Keratinocyte (primary cell): ENCODE measurements around the gene ZKSCAN1. TPM values are rescaled to one million over a fixed set of nuclear protein-coding genes. Genes with fewer than 3 reads are reported as not detected.
A peak's percentile ranks its signal among the peaks of the same experiment; 100 is the strongest.
"Not testable (repeated sequence)": the region's sequence is repeated elsewhere in the genome, so short reads cannot be mapped to it uniquely, and the experiment has no call there.

Experiments
- DNase-seq: peaks from one replicate; pipeline ENCODE4 v3.0.0-alpha.2; 2011; ENCODE audit warnings: low read depth, missing footprints, low spot score
- FAIRE-seq: peaks from 2 replicates; lab custom pipeline; 2011; peaks lifted over from hg19 to GRCh38; lab: Jason Lieb, UNC
- H2AFZ ChIP-seq: 2 replicates; pipeline ENCODE4 v1.6.0; 2012; ENCODE audit warnings: low read length, control low read depth, inconsistent platforms; ENCODE audit not compliant: control insufficient read depth
- H3K27ac ChIP-seq: 2 replicates; pipeline ENCODE4 v1.5.1; 2011; ENCODE audit warnings: low read length; ENCODE audit not compliant: control insufficient read depth, insufficient read depth
- H3K27me3 ChIP-seq: 3 replicates; pipeline ENCODE4 v1.6.0; 2011; ENCODE audit warnings: low read length; ENCODE audit not compliant: control insufficient read depth, insufficient read depth; ENCODE audit errors: extremely low read depth
- H3K36me3 ChIP-seq, 2 experiments: 2 replicates in 1 of 2; 3 replicates in 1 of 2; pipeline ENCODE4 v1.5.1; 2011; ENCODE audit warnings: low read length in 2 of 2, mild to moderate bottlenecking in 1 of 2; ENCODE audit not compliant: control insufficient read depth in 2 of 2, insufficient read depth in 2 of 2; ENCODE audit errors: extremely low read depth in 1 of 2
- H3K4me1 ChIP-seq: 3 replicates; pipeline ENCODE4 v1.5.1; 2011; ENCODE audit warnings: low read length; ENCODE audit not compliant: control insufficient read depth, insufficient read depth; ENCODE audit errors: extremely low read depth
- H3K4me2 ChIP-seq: 3 replicates; pipeline ENCODE4 v1.6.0; 2011; ENCODE audit warnings: low read depth, low read length; ENCODE audit not compliant: control insufficient read depth, insufficient read depth; ENCODE audit errors: extremely low read depth
- H3K4me3 ChIP-seq, 3 experiments: fragments of 200-600 bp in 1 of 3; sonication (generic) in 1 of 3; 2 replicates in 2 of 3; 3 replicates in 1 of 3; pipeline ENCODE4 v1.5.1; 2011 to 2016; ENCODE audit warnings: low read length in 3 of 3, mild to moderate bottlenecking in 3 of 3, control low read depth in 2 of 3, inconsistent platforms in 1 of 3, low read depth in 1 of 3, mixed read lengths in 1 of 3, mixed run types in 1 of 3, moderate library complexity in 1 of 3; ENCODE audit not compliant: control insufficient read depth in 2 of 3, insufficient read depth in 2 of 3; ENCODE audit errors: extremely low read depth in 1 of 3
- H3K79me2 ChIP-seq: 2 replicates; pipeline ENCODE4 v1.6.0; 2012; ENCODE audit warnings: low read length; ENCODE audit not compliant: control insufficient read depth, insufficient read depth
- H3K9ac ChIP-seq: 3 replicates; pipeline ENCODE4 v1.6.0; 2011; ENCODE audit warnings: low read length; ENCODE audit not compliant: control insufficient read depth, insufficient read depth; ENCODE audit errors: extremely low read depth
- H3K9me1 ChIP-seq: 3 replicates; pipeline ENCODE4 v1.6.0; 2011; ENCODE audit warnings: low read length; ENCODE audit not compliant: control insufficient read depth, insufficient read depth; ENCODE audit errors: extremely low read depth
- H3K9me3 ChIP-seq: 2 replicates; pipeline ENCODE4 v1.5.1; 2012; ENCODE audit warnings: low read depth, low read length; ENCODE audit not compliant: control insufficient read depth
- H4K20me1 ChIP-seq: 3 replicates; pipeline ENCODE4 v1.6.0; 2011; ENCODE audit warnings: low read length; ENCODE audit not compliant: control insufficient read depth, insufficient read depth; ENCODE audit errors: extremely low read depth
- CTCF ChIP-seq, 3 experiments: IDR thresholded peaks in 1 of 3; conservative IDR thresholded peaks in 1 of 3; optimal IDR thresholded peaks in 1 of 3; 2 replicates in 2 of 3; 3 replicates in 1 of 3; pipeline versions ENCODE3 to v1.5.1; 2011; ENCODE audit warnings: low read length in 3 of 3, mild to moderate bottlenecking in 3 of 3, moderate library complexity in 2 of 3, control low read depth in 1 of 3, inconsistent platforms in 1 of 3; ENCODE audit not compliant: insufficient read depth in 2 of 3; ENCODE audit errors: extremely low read depth in 1 of 3
- dilution Hi-C: fragments of 300-500 bp; cut with MboI; formaldehyde crosslinking; loops from one replicate; pipeline ENCODE4 v1.7.0; 2020; ENCODE audit warnings: low sequenced_read_pairs; ENCODE audit not compliant: extremely low pct_ligation_motif_present
- polyA plus RNA-seq, 5 experiments: library from polyadenylated mRNA; depleted of rRNA in 3 of 5; stranded (reverse) in 3 of 5; stranded (forward) in 1 of 5; unstranded in 1 of 5; fragments of >200 nt; gene quantifications; 1 replicate in 1 of 5; 2 replicates in 3 of 5; 3 replicates in 1 of 5; pipeline versions ENCODE4 v1.2.1 to v1.2.3, GENCODE V29; 2011 to 2012; ENCODE audit warnings: missing spikeins in 2 of 5, low read depth in 1 of 5, low replicate concordance in 1 of 5

The ZKSCAN1 gene
- polyA plus RNA-seq, 1 donor (not counting 4 experiments of a cell fraction or from before 2014, with no cell fraction given) = 24.7 TPM

GRCh38 chr7:99979814-99980225 lies 35.6 kb upstream of the ZKSCAN1 start:
- H3K27ac ChIP-seq, H3K4me2 ChIP-seq, DNase-seq, H3K4me1 ChIP-seq, H2AFZ ChIP-seq, H4K20me1 ChIP-seq, FAIRE-seq, H3K27me3 ChIP-seq, H3K9me3 ChIP-seq, H3K36me3 ChIP-seq, H3K79me2 ChIP-seq, H3K4me3 ChIP-seq, H3K9me1 ChIP-seq, H3K9ac ChIP-seq, dilution Hi-C loops: not testable (repeated sequence)
- TF ChIP-seq CTCF (optimal IDR thresholded peaks at IDR 0.05 in 1 of 3, IDR thresholded peaks at IDR 0.05 in 1 of 3, conservative IDR thresholded peaks at IDR 0.05 in 1 of 3; ENCODE audit: extremely low read depth in 1 of 3, insufficient read depth in 2 of 3, low read length in 3 of 3) = peak; percentile 43 to 55 (median 53)

GRCh38 chr7:99980448-99980872 lies 34.9 kb upstream of the ZKSCAN1 start:
- FAIRE-seq, H3K4me1 ChIP-seq, H3K27ac ChIP-seq, H4K20me1 ChIP-seq, H3K79me2 ChIP-seq, H3K4me3 ChIP-seq, H3K9me3 ChIP-seq, H3K9ac ChIP-seq, dilution Hi-C loops, H3K27me3 ChIP-seq, H3K4me2 ChIP-seq, DNase-seq, H2AFZ ChIP-seq, H3K9me1 ChIP-seq, H3K36me3 ChIP-seq: not testable (repeated sequence)

- H2AFZ ChIP-seq, H3K4me3 ChIP-seq, H3K9ac ChIP-seq, H3K27ac ChIP-seq, H3K27me3 ChIP-seq, H4K20me1 ChIP-seq, H3K9me3 ChIP-seq, H3K36me3 ChIP-seq, H3K4me1 ChIP-seq, H3K79me2 ChIP-seq, FAIRE-seq, H3K4me2 ChIP-seq, H3K9me1 ChIP-seq, DNase-seq, dilution Hi-C loops: not testable (repeated sequence)
These were observed 34.3 kb upstream of the ZKSCAN1 start for GRCh38 chr7:99981066-99981465.
